Stimulated activated CD4-positive, alpha-beta T cell treated with anti-CD3 and anti-CD28 coated beads, Interleukin-1b, Interleukin-23, amount 100 ng/mL, for 1 hour (primary cell): Measurements from ENCODE around the gene FERMT3.

ENCODE experiments used
- DNase-seq, 2 donors: peaks; one replicate each; pipeline ENCODE4 v3.0.0-alpha.2; 2020; ENCODE audit warnings: low read depth in 2 of 2

FERMT3 gene

GRCh38 chr11:64220798-64221197 lies 14.3 kb downstream of the FERMT3 start:
- DNase-seq, result no peak

DNA sequence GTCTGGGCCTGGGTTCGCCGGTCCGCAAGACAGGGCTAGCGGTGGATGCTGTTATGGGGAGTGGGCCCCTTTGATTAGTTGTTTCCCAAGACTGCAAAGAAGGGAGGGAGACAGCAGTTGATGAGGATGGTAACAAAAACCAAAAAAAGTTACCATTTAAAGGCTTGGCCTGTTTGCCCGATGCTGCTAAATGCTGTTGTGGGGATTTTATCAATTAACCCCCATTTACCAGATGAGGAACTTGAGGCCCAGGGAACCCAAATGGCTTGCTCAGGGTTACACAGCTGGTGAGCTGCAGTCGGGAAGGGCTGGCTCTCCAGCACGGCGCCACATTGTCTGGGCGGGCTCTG lies 16.1 kb downstream of the FERMT3 start:
- DNase-seq, result no peak

- no peak for DNase-seq
Measured at GRCh38 chr11:64223001-64223651, 16.6 kb downstream of the FERMT3 start.

GRCh38 chr11:64224151-64224890 lies 17.8 kb downstream of the FERMT3 start:
- DNase-seq, result no peak

GRCh38 chr11:64224891-64225607 lies 18.5 kb downstream of the FERMT3 start:
- no peak for DNase-seq

- DNase-seq, result peak; percentile 74 to 90
Measured at GRCh38 chr11:64225608-64226506, 19.3 kb downstream of the FERMT3 start, which contains the start of the genes NUDT22 and TRPT1. Gene NUDT22 (plus strand): TSS chr11:64226274. CDS start chr11:64226653, 379 bp downstream. Gene TRPT1 (minus strand): TSS chr11:64226186. CDS start chr11:64225860, 326 bp downstream.

DNA sequence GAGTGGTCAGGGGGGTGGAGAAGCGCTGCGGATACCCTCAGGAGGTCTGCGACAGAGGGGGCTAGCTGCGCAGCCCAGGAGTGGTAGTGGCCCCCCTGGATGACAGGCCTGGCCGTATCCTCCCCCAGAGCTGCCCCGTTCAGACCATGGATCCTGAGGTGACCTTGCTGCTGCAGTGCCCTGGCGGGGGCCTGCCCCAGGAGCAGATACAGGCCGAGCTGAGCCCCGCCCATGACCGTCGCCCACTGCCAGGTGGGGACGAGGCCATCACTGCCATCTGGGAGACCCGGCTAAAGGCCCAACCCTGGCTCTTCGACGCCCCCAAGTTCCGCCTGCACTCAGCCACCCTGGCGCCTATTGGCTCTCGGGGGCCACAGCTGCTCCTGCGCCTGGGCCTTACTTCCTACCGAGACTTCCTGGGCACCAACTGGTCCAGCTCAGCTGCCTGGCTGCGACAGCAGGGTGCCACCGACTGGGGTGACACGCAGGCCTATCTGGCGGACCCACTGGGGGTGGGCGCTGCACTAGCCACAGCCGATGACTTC lies 20.1 kb downstream of the FERMT3 start:
- no peak for DNase-seq

GRCh38 chr11:64227405-64227956 lies 21.0 kb downstream of the FERMT3 start:
- no peak for DNase-seq

GRCh38 chr11:64229090-64229743 lies 22.7 kb downstream of the FERMT3 start:
- DNase-seq, result no peak

GRCh38 chr11:64229744-64230170 lies 23.2 kb downstream of the FERMT3 start:
- DNase-seq, result no peak

DNA sequence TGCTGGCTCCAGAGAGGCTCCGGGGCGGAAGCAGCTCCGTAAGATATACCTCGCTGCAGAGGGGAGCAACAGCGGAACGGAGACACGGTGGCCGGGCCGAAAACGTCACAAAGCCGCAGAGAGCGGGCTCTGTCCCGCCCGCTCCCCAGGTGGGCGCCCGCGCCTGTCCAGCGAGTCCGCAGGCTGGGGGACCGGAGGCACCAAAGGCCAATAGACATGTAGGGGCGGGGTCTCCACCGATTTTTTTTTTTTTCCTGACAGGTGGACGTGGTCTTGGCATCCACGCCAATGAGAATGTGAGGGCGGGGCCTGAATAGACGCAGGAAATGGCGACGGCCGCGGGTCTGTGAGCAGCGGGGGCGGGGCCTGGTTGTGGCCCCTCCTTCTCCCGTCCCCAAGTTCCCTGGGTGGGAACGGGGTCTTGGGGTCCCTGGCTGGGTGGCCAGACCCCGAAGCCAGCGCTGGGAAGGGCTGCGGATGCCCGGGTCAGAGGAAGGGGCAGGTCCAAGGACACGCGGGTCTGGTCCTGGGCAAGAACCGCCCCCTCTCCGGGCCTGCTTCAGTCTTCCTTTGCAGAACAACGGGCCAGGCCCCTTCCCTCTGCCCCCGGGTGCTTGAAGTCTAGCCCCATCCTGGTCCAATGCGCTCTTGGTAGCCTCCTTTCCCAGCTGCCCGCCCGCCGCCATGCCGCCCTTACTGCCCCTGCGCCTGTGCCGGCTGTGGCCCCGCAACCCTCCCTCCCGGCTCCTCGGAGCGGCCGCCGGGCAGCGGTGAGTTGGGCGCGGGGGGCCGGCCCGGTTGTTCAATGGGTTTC lies 23.9 kb downstream of the FERMT3 start, which contains the start of gene DNAJC4:
TSS of gene DNAJC4 (plus strand) at position 378 of the 814 bp plus-strand sequence. CDS start at position 685, 307 bp downstream.
- DNase-seq, result peak; percentile 69 to 76

- no peak for DNase-seq
Measured at GRCh38 chr11:64230985-64231365, 24.5 kb downstream of the FERMT3 start.

DNA sequence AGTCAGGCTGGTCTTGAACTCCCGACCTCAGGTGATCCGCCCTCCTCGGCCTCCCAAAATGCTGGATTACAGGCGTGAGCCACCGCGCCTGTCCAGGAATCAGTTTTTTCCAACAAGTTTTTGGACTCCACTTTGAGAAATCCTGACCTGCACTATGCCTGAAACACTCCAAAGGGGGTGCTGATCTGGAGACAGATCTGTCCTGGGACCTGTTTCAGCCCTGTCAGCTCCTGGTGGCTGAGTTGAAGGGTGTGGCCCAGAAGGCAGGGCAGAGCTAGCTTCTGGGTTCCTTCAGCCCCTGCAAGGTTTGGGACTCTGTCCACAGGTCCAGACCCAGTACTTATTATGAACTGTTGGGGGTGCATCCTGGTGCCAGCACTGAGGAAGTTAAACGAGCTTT lies 25.0 kb downstream of the FERMT3 start:
- DNase-seq, result no peak

GRCh38 chr11:64232182-64232966 lies 25.9 kb downstream of the FERMT3 start:
- no peak for DNase-seq

GRCh38 chr11:64232967-64233315 lies 26.4 kb downstream of the FERMT3 start:
- DNase-seq, result no peak

DNA sequence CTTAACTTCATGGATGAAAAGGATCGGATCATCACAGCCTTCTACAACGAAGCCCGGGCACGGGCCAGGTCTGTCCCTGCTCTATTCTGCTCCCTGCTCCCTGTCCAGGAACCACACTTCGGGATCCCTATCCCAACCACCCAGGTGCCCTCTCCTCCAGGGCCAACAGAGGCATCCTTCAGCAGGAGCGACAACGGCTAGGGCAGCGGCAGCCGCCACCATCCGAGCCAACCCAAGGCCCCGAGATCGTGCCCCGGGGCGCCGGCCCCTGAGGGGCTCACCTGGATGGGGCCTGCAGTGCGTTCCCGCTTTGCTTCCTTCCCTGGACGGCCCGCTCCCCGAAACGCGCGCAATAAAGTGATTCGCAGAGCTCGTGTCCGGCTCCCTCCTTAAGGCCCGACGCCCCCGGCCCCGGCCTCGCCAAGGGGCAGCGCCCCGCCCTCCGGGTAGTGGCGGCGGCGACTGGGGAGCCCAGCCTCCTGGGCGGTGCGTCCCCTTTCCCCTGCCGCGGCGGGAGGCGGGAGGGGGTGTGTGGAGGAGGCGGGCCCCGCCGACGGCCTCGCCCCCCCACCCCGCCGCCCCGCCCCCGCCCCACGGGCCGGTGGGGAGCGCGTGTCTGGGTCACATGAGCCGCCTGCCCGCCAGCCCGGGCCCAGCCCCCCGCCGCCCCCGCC lies 27.5 kb downstream of the FERMT3 start, which contains the start of gene VEGFB:
TSS of gene VEGFB (plus strand) at position 672 of the 674 bp plus-strand sequence. CDS start 250 bp downstream, outside the sequence.
- DNase-seq, result no peak

- no peak for DNase-seq
Measured at GRCh38 chr11:64234647-64235379, 28.3 kb downstream of the FERMT3 start.
